HL-60 (cell line): ENCODE data around the gene PITPNM3.

ENCODE experiments used
- DNase-seq, 2 experiments: peaks; one replicate each; pipeline ENCODE4 v3.0.0-alpha.2; 2010 to 2020; ENCODE audit warnings: low read depth in 1 of 2, low spot score in 1 of 2
- H3K27ac ChIP-seq: fragments of 250-450 bp; sonication (Bioruptor Pico); replicated peaks from 2 replicates; pipeline ENCODE4 v1.5.1; 2020; ENCODE audit warnings: mild to moderate bottlenecking, moderate library complexity
- H3K27me3 ChIP-seq: fragments of 250-450 bp; sonication (Bioruptor Pico); 2 replicates; pipeline ENCODE4 v1.5.1; 2021; ENCODE audit warnings: mild to moderate bottlenecking, moderate library complexity; ENCODE audit not compliant: insufficient read depth, poor library complexity, severe bottlenecking
- H3K4me3 ChIP-seq: replicated peaks from 2 replicates; pipeline ENCODE4 v1.5.1; 2011; ENCODE audit warnings: mild to moderate bottlenecking, control low read depth, low read length; ENCODE audit not compliant: insufficient read depth
- GABPA ChIP-seq: IDR thresholded peaks from 2 replicates; pipeline ENCODE4 v1.6.1; 2012; ENCODE audit warnings: low read depth
- POLR2AphosphoS5 ChIP-seq: IDR thresholded peaks from 2 replicates; pipeline ENCODE4 v1.6.1; 2012; ENCODE audit warnings: low read depth
- SPI1 ChIP-seq: IDR thresholded peaks from 2 replicates; pipeline ENCODE4 v1.6.1; 2012; ENCODE audit warnings: low read depth, mild to moderate bottlenecking, borderline replicate concordance
- TF ChIP-seq, protein P1 (sequence below): IDR thresholded peaks from 2 replicates; pipeline ENCODE4 v1.6.1; 2012; ENCODE audit warnings: low read depth; ENCODE audit not compliant: insufficient replicate concordance
- TF ChIP-seq, protein P2 (sequence below): IDR thresholded peaks from one replicate; pipeline ENCODE4 v1.5.1; 2011; ENCODE audit warnings: low read length, control low read depth, inconsistent platforms; ENCODE audit not compliant: insufficient read depth

The PITPNM3 gene

DNA sequence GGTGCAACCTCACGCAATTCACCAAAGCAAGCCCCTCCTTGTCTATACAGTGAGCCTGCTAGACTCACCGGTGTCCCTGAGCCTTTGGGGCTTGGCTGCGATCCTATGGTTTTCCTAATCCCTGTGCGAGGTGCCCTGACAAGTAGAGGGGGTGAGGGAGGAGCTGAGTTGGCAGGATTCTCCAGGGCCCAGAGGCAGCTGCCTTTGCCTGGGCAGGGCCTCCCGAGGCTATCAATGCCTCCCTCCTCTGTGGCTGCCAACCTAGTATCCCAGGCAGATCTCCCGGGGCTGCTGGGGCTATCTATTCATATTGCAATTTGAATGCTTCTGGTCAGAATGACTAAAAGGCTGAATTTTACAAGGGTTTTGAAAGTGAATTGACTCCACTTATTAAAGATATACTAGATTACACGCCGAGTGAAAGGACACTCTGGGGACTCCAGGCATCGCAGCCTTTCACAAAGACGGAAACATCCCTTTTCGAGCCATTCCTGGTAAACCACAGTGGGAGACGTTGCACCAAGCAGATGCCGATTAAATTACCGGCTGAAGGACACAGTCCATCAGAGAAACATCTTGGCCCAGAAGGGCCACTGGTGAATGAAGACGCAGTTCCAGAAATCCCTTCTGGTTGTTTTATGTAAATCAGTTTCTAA, 11.3 kb upstream of the PITPNM3 start:
- Histone ChIP-seq H3K4me3 (no peak overlapping the region), H3K27ac (no peak overlapping the region), H3K27me3 (no peaks in the 10 kb centered on the region)
- TF ChIP-seq SPI1 (no peak), POLR2AphosphoS5 (no peak), GABPA (no peak)
- TF ChIP-seq, protein P1, sequence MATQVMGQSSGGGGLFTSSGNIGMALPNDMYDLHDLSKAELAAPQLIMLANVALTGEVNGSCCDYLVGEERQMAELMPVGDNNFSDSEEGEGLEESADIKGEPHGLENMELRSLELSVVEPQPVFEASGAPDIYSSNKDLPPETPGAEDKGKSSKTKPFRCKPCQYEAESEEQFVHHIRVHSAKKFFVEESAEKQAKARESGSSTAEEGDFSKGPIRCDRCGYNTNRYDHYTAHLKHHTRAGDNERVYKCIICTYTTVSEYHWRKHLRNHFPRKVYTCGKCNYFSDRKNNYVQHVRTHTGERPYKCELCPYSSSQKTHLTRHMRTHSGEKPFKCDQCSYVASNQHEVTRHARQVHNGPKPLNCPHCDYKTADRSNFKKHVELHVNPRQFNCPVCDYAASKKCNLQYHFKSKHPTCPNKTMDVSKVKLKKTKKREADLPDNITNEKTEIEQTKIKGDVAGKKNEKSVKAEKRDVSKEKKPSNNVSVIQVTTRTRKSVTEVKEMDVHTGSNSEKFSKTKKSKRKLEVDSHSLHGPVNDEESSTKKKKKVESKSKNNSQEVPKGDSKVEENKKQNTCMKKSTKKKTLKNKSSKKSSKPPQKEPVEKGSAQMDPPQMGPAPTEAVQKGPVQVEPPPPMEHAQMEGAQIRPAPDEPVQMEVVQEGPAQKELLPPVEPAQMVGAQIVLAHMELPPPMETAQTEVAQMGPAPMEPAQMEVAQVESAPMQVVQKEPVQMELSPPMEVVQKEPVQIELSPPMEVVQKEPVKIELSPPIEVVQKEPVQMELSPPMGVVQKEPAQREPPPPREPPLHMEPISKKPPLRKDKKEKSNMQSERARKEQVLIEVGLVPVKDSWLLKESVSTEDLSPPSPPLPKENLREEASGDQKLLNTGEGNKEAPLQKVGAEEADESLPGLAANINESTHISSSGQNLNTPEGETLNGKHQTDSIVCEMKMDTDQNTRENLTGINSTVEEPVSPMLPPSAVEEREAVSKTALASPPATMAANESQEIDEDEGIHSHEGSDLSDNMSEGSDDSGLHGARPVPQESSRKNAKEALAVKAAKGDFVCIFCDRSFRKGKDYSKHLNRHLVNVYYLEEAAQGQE, result no peak
- TF ChIP-seq, protein P2, sequence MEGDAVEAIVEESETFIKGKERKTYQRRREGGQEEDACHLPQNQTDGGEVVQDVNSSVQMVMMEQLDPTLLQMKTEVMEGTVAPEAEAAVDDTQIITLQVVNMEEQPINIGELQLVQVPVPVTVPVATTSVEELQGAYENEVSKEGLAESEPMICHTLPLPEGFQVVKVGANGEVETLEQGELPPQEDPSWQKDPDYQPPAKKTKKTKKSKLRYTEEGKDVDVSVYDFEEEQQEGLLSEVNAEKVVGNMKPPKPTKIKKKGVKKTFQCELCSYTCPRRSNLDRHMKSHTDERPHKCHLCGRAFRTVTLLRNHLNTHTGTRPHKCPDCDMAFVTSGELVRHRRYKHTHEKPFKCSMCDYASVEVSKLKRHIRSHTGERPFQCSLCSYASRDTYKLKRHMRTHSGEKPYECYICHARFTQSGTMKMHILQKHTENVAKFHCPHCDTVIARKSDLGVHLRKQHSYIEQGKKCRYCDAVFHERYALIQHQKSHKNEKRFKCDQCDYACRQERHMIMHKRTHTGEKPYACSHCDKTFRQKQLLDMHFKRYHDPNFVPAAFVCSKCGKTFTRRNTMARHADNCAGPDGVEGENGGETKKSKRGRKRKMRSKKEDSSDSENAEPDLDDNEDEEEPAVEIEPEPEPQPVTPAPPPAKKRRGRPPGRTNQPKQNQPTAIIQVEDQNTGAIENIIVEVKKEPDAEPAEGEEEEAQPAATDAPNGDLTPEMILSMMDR, result no peak
- DNase-seq, result no peak

DNA sequence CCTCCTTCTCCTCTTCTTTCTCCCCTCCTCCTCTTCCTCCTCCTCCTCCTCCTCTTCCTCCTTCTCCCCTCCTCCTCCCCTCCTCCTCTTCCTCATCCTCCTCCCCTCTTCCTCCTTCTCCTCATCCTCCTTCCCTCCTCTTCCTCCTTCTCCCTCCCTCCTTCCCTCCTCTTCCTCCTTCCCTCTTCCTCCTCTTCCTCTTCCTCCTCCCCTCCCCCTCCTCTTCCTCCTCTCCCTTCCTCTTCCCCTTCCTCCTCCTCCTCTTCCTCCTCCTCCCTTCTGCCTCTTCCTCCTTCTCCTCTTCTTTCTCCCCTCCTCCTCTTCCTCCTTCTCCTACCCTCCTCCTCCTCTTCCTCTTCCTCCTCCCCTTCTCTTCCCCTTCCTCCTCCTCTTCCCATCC, 5.1 kb upstream of the PITPNM3 start:
- Histone ChIP-seq H3K4me3 (no peak overlapping the region), H3K27ac (no peak overlapping the region), H3K27me3 (no peaks in the 10 kb centered on the region)
- DNase-seq, result no peak
- TF ChIP-seq POLR2AphosphoS5, result no peak
- no peak for TF ChIP-seq GABPA
- TF ChIP-seq, protein P2, result no peak
- TF ChIP-seq SPI1, result no peak

DNA sequence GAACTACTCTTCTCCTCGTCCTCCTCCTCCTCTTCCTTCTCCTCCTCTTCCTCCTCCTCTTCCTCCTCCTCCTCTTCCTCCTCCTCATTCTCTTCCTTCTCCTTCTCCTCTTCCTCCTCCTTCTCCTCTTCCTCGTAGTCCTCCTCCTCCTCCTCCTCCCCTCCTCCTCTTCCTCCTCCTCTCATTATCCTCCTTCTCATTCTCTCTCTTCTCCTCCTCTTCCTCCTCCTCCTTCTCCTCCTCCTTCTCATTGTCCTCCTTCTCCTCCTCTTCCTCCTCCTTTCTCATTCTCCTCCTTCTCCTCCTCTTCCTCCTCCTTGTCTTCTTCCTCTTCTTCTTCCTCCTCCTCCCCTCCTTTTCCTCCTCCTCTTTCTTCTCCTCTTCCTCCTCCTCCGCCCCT, 4.1 kb upstream of the PITPNM3 start:
- no peak for DNase-seq
- TF ChIP-seq, protein P1, result no peak
- TF ChIP-seq POLR2AphosphoS5 (no peak), GABPA (no peak), SPI1 (no peak)
- TF ChIP-seq, protein P2, result no peak
- peaks cover 3% of the 10 kb centered on the region for H3K27me3 ChIP-seq
- no peak overlapping the region for H3K4me3 ChIP-seq
- no peak overlapping the region for H3K27ac ChIP-seq

DNA sequence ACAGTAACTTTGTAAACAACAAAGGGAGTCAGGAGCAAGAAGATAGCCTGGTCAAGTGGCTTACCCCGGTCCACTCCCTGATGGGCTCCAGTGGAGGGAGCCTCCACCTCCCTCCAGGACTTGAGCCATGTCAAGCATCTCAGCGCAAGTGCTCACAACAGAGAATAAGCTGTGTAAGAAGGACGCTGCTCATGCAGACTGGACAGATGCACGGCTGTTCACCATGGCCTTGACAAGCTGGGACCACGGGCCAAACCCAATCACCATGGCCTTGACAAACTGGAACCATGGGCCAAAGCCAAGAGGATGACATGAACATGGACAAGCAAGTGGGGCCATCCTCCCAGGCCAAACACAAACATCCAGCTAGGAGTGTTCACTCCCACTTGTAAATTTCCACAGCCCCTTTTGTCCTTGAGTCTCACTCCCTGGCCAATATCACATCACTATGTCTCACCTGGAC, 3.4 kb upstream of the PITPNM3 start:
- Histone ChIP-seq H3K4me3 (no peak overlapping the region), H3K27ac (no peak overlapping the region), H3K27me3 (peaks cover 4% of the 10 kb centered on the region)
- TF ChIP-seq, protein P2, result no peak
- TF ChIP-seq, protein P1, result no peak
- TF ChIP-seq SPI1, result no peak
- TF ChIP-seq POLR2AphosphoS5, result no peak
- no peak for TF ChIP-seq GABPA
- no peak for DNase-seq
